WERI-Rb-1 (cell line): Measurements from ENCODE around the gene TMEM178A.

Experiments used
- DNase-seq: peaks from one replicate; pipeline ENCODE4 v3.0.0-alpha.2; 2020
- H3K27ac ChIP-seq: fragments of 250-450 bp; sonication (Bioruptor Pico); 2 replicates; pipeline ENCODE4 v1.5.1; 2020; ENCODE audit warnings: mild to moderate bottlenecking, moderate library complexity
- H3K27me3 ChIP-seq: fragments of 250-450 bp; sonication (Bioruptor Pico); 2 replicates; pipeline ENCODE4 v1.5.1; 2021; ENCODE audit warnings: mild to moderate bottlenecking, low read depth, moderate library complexity; ENCODE audit not compliant: insufficient read depth, severe bottlenecking
- H3K36me3 ChIP-seq: fragments of 250-450 bp; sonication (Bioruptor Pico); 2 replicates; pipeline ENCODE4 v1.5.1; 2020; ENCODE audit warnings: mild to moderate bottlenecking, moderate library complexity
- H3K4me3 ChIP-seq: 2 replicates; pipeline ENCODE4 v1.5.1; 2011; ENCODE audit warnings: low read depth, mild to moderate bottlenecking, control low read depth, low read length
- H3K9me3 ChIP-seq: fragments of 250-450 bp; sonication (Bioruptor Pico); 2 replicates; pipeline ENCODE4 v1.5.1; 2021; ENCODE audit warnings: mild to moderate bottlenecking, moderate library complexity; ENCODE audit not compliant: severe bottlenecking
- TF ChIP-seq, protein P1 (sequence below): IDR thresholded peaks from 2 replicates; pipeline ENCODE4 v1.5.1; 2011; ENCODE audit warnings: low read depth, mild to moderate bottlenecking, control low read depth, inconsistent platforms, low read length

TMEM178A gene

DNA sequence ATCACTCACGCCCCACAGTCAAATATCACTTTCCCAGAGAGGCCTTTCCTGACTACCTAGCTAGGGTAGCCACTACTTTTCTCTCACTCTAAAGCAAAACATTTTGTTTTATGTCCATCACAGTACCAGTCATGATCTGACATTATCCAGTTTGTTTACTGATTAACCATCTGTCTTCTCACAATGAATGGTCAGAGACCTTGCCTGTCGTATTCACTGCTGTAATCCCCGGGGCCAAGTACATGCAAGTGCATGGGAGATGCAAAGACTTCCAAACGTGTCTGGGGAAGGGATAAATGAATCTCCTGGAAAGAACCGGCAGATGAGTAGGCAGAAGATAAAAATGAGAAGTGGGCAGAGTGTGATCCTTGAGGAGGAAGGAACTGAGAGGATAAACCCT lies 73.7 kb downstream of the TMEM178A start:
- TF ChIP-seq, protein P1, sequence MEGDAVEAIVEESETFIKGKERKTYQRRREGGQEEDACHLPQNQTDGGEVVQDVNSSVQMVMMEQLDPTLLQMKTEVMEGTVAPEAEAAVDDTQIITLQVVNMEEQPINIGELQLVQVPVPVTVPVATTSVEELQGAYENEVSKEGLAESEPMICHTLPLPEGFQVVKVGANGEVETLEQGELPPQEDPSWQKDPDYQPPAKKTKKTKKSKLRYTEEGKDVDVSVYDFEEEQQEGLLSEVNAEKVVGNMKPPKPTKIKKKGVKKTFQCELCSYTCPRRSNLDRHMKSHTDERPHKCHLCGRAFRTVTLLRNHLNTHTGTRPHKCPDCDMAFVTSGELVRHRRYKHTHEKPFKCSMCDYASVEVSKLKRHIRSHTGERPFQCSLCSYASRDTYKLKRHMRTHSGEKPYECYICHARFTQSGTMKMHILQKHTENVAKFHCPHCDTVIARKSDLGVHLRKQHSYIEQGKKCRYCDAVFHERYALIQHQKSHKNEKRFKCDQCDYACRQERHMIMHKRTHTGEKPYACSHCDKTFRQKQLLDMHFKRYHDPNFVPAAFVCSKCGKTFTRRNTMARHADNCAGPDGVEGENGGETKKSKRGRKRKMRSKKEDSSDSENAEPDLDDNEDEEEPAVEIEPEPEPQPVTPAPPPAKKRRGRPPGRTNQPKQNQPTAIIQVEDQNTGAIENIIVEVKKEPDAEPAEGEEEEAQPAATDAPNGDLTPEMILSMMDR = no peak
- DNase-seq = peak; percentile 84
- Histone ChIP-seq H3K27me3 (no peaks in the 10 kb centered on the region), H3K36me3 (peaks cover 70% of the 10 kb centered on the region), H3K27ac (peak overlapping the region; percentile 68), H3K4me3 (no peak overlapping the region), H3K9me3 (no peaks in the 10 kb centered on the region)

- no peak overlapping the region for H3K4me3 ChIP-seq
- H3K27me3 ChIP-seq = no peaks in the 10 kb centered on the region
- no peak overlapping the region for H3K27ac ChIP-seq
- H3K9me3 ChIP-seq = no peaks in the 10 kb centered on the region
- peaks cover 54% of the 10 kb centered on the region for H3K36me3 ChIP-seq
- DNase-seq = no peak
- TF ChIP-seq, protein P1 = no peak
Observed at GRCh38 chr2:39741871-39742270, 76.2 kb downstream of the TMEM178A start.

DNA sequence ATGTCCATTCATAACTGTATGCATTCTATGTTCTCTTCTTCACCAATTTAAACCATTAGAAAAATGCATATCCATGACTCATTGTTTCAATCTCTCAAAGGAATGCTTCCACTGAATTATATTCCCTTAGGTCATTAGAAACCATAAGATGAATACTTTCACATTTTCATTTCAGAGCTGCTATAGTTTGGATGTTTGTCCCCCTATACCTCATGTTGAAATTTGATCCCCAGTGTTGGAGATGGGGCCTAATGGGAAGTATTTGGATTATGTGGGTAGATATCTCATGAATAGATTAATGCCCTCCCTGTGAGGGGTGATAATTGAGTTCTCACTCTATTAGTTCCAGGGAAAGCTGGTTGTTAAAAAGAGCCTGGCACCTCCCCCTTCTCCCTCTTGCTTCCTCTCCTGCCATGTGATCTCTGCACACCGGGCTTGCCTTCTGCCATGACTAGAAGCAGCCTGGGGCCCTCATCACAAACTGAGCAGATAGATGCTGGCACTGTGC lies 77.6 kb downstream of the TMEM178A start:
- Histone ChIP-seq H3K36me3 (peaks cover 39% of the 10 kb centered on the region), H3K27ac (peak overlapping the region; percentile 60), H3K4me3 (no peak overlapping the region), H3K27me3 (no peaks in the 10 kb centered on the region), H3K9me3 (no peaks in the 10 kb centered on the region)
- TF ChIP-seq, protein P1 = no peak
- peak; percentile 81 for DNase-seq

DNA sequence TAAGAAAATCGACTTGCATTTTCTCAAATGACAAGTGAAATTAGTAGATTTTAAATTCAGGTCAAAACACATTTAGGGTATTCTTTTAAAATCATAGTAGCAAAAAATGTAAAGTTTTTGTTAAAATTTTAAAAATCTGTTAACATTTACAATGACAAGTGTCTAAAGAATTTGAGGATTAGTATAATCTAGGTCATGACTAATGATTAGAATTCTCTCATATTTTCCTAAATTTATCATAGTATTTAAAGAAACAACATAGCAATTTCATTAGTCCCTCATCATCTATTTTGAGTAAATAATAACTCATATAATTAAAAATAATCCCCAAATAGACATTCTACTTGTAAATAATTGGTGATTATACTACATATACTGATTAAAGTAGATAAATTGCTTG lies 89.7 kb downstream of the TMEM178A start:
- H3K9me3 ChIP-seq = no peaks in the 10 kb centered on the region
- H3K36me3 ChIP-seq = peaks cover 96% of the 10 kb centered on the region
- no peaks in the 10 kb centered on the region for H3K27me3 ChIP-seq
- DNase-seq = no peak
- H3K27ac ChIP-seq = no peak overlapping the region
- no peak overlapping the region for H3K4me3 ChIP-seq
- TF ChIP-seq, protein P1 = no peak

DNA sequence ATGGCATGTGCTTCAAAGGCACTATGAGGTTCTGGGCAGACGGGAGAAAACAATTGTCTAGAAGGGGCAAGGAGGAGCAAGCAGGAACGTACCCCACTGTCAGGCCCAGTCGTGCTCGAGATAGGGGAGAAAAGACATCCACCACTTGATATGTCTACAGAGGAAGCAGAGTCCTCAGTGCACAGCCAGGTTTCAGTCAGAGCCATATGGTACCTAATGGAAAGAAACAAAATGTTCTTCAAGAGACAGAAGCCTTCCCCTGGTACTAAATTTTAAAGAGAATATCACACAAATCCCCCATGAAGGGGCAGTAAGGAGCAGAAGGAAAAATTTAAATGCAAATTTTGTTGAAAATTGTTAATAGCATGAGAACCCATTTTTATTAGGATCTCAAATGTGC lies 91.4 kb downstream of the TMEM178A start:
- DNase-seq = no peak
- TF ChIP-seq, protein P1 = no peak
- H3K27ac ChIP-seq = no peak overlapping the region
- no peaks in the 10 kb centered on the region for H3K27me3 ChIP-seq
- no peaks in the 10 kb centered on the region for H3K9me3 ChIP-seq
- peaks cover 99% of the 10 kb centered on the region for H3K36me3 ChIP-seq
- no peak overlapping the region for H3K4me3 ChIP-seq

GRCh38 chr2:39762448-39762847 lies 96.7 kb downstream of the TMEM178A start:
- TF ChIP-seq, protein P1 = no peak
- peaks cover 88% of the 10 kb centered on the region for H3K36me3 ChIP-seq
- H3K27me3 ChIP-seq = no peaks in the 10 kb centered on the region
- H3K9me3 ChIP-seq = no peaks in the 10 kb centered on the region
- H3K4me3 ChIP-seq = no peak overlapping the region
- no peak overlapping the region for H3K27ac ChIP-seq
- no peak for DNase-seq
